HepG2 (cell line): ENCODE results near the gene IL21R. TPM values are rescaled to one million over a fixed set of nuclear protein-coding genes. Genes with fewer than 3 reads are reported as not detected.
A peak's percentile ranks its signal among the peaks of the same experiment; 100 is the strongest.

Experiments used
- ATAC-seq: fragments of 200-7000 bp; cut with Tn5 transposase; 3 replicates; pipeline ENCODE4 v1.9.1; 2020; ENCODE audit warnings: mild to moderate bottlenecking, moderate library complexity
- BruUV-seq: library from RNA; stranded (reverse); fragments of 400-500 nt; replicated peaks from 2 replicates; lab custom pipeline; 2021; lab: Mats Ljungman, UMichigan
- CTCF ChIA-PET: fragments of 300-600 bp; formaldehyde crosslinking; extraction: SDS; loops from one replicate; lab custom pipeline; 2021; ENCODE audit warnings: low total read pairs, inconsistent platforms, low intra/inter-chr PET ratio; lab: Yijun Ruan, JAX
- POLR2A ChIA-PET: fragments of 350-600 bp; sonication (Branson Sonifier 250); formaldehyde crosslinking; loops from one replicate; lab custom pipeline; 2020; ENCODE audit warnings: antibody characterized with exemption, inconsistent platforms; lab: Yijun Ruan, JAX
- DNase-seq: peaks from one replicate; pipeline ENCODE4 v3.0.0-alpha.2; 2015; ENCODE audit warnings: low spot score
- FAIRE-seq: peaks from 3 replicates; lab custom pipeline; 2011; peaks lifted over from hg19 to GRCh38; lab: Jason Lieb, UNC
- H2AFZ ChIP-seq: one replicate; pipeline ENCODE4 v1.6.1; 2011; ENCODE audit warnings: low read length, inconsistent platforms
- H3K27ac ChIP-seq: fragments of 300-600 bp; 3 replicates; pipeline ENCODE4 v1.8.0; 2011; ENCODE audit warnings: mixed run types, mild to moderate bottlenecking, mixed read lengths, low read length, inconsistent platforms; ENCODE audit not compliant: insufficient read depth; ENCODE audit errors: extremely low read length
- H3K27me3 ChIP-seq, 2 experiments: fragments of 200-600 bp in 1 of 2; 2 replicates in 1 of 2; 3 replicates in 1 of 2; pipeline versions ENCODE4 v1.6.0 to v1.8.0; 2011; ENCODE audit warnings: low read length in 2 of 2, mild to moderate bottlenecking in 2 of 2, moderate library complexity in 2 of 2, inconsistent platforms in 1 of 2; ENCODE audit not compliant: insufficient read depth in 2 of 2, control insufficient read depth in 1 of 2
- H3K36me3 ChIP-seq, 2 experiments: fragments of 200-600 bp in 1 of 2; replicated peaks in 1 of 2; 2 replicates in 1 of 2; 3 replicates in 1 of 2; pipeline versions ENCODE4 v1.5.1 to v1.8.0; 2011; ENCODE audit warnings: low read length in 2 of 2, inconsistent platforms in 1 of 2; ENCODE audit not compliant: insufficient read depth in 2 of 2, control insufficient read depth in 1 of 2
- H3K4me1 ChIP-seq: 2 replicates; pipeline ENCODE4 v1.5.1; 2012; ENCODE audit warnings: low read length, inconsistent platforms; ENCODE audit not compliant: insufficient read depth
- H3K4me2 ChIP-seq: 2 replicates; pipeline ENCODE4 v1.6.0; 2011; ENCODE audit warnings: low read depth, low read length, inconsistent platforms
- H3K4me3 ChIP-seq, 3 experiments: fragments of 200-600 bp in 1 of 3; sonication (generic), shearing (Covaris generic) in 1 of 3; replicated peaks in 1 of 3; 2 replicates each; pipeline ENCODE4 v1.5.1; 2011 to 2016; ENCODE audit warnings: low read length in 3 of 3, inconsistent platforms in 2 of 3, low read depth in 2 of 3, mild to moderate bottlenecking in 2 of 3, control low read depth in 1 of 3, mixed read lengths in 1 of 3; ENCODE audit not compliant: insufficient read depth in 1 of 3
- H3K79me2 ChIP-seq: one replicate; pipeline ENCODE4 v1.6.1; 2011; ENCODE audit warnings: low read length, inconsistent platforms; ENCODE audit not compliant: insufficient read depth
- H3K9ac ChIP-seq: 2 replicates; pipeline ENCODE4 v1.6.0; 2011; ENCODE audit warnings: mild to moderate bottlenecking, low read depth, low read length, inconsistent platforms; ENCODE audit not compliant: insufficient read depth
- H3K9me3 ChIP-seq: 2 replicates; pipeline ENCODE4 v1.5.1; 2012; ENCODE audit warnings: mild to moderate bottlenecking, low read length
- H4K20me1 ChIP-seq: 2 replicates; pipeline ENCODE4 v1.6.0; 2011; ENCODE audit warnings: inconsistent platforms, mild to moderate bottlenecking, low read length, moderate library complexity; ENCODE audit not compliant: insufficient read depth
- FOSL2 ChIP-seq: sonication (generic); formaldehyde crosslinking; IDR thresholded peaks from 2 replicates; pipeline ENCODE4 v1.4.0; 2020; ENCODE audit warnings: missing genetic modification reagents
- HOXA7 ChIP-seq: sonication (generic); formaldehyde crosslinking; IDR thresholded peaks from 2 replicates; pipeline ENCODE4 v1.8.1; 2022; ENCODE audit warnings: mild to moderate bottlenecking, missing genetic modification reagents, moderate library complexity
- IRF2 ChIP-seq: IDR thresholded peaks from 2 replicates; pipeline ENCODE4 v1.6.1; 2018; ENCODE audit warnings: missing genetic modification reagents, missing compliant biosample characterization
- KAT2B ChIP-seq: fragments of 150-350 bp; IDR thresholded peaks from 2 replicates; pipeline ENCODE4 v1.6.1; 2014; ENCODE audit warnings: low read depth, low read length, borderline replicate concordance
- RBM22 ChIP-seq: fragments of 200-400 bp; formaldehyde crosslinking; optimal IDR thresholded peaks from 2 replicates; pipeline ENCODE3; 2017; ENCODE audit warnings: mild to moderate bottlenecking, low read length, moderate library complexity
- ZKSCAN5 ChIP-seq: sonication (generic); formaldehyde crosslinking; IDR thresholded peaks from 2 replicates; pipeline ENCODE4 v1.5.1; 2020; ENCODE audit warnings: mild to moderate bottlenecking, missing genetic modification reagents
- ZNF121 ChIP-seq: sonication (generic); formaldehyde crosslinking; IDR thresholded peaks from 2 replicates; pipeline ENCODE4 v1.5.0; 2020; ENCODE audit warnings: mild to moderate bottlenecking, missing genetic modification reagents
- ZNF770 ChIP-seq: sonication (generic); formaldehyde crosslinking; IDR thresholded peaks from 2 replicates; pipeline ENCODE4 v1.5.0; 2020; ENCODE audit warnings: mild to moderate bottlenecking, missing genetic modification reagents
- WGBS: methylation state at CpG from one replicate; pipeline ENCODE4 v1.1.6; 2017; ENCODE audit warnings: low lambda C conversion rate; 5-methylcytosine and 5-hydroxymethylcytosine counted together
- in situ Hi-C: cut with HindIII; loops from 2 replicates; pipeline ENCODE4 v1.10.0; 2017; ENCODE audit warnings: low pct_unique_long_range_greater_than_20kb; ENCODE audit not compliant: extremely low pct_ligation_motif_present
- intact Hi-C: fragments of 100-400 bp; cut with micrococcal nuclease; formaldehyde crosslinking; loops from one replicate; pipeline ENCODE4 v1.10.0; 2022; ENCODE audit not compliant: unreplicated experiment
- polyA plus RNA-seq, 8 experiments: library from polyadenylated mRNA; depleted of rRNA in 3 of 8; stranded (reverse) in 7 of 8; unstranded in 1 of 8; fragments of >200 nt; fragmentation: Illumina TruSeq in 4 of 8; extraction: Trizol in 4 of 8; gene quantifications; 2 replicates each; pipeline versions ENCODE4 v1.2.1 to v1.2.3, GENCODE V29; 2011 to 2016; ENCODE audit warnings: low read depth in 4 of 8, missing spikeins in 1 of 8, mixed read lengths in 1 of 8; ENCODE audit not compliant: insufficient read depth in 1 of 8
- total RNA-seq, 5 experiments: library from RNA; depleted of rRNA; stranded (reverse); fragments of >200 nt; fragmentation: Illumina TruSeq; extraction: Trizol; gene quantifications; 2 replicates each; pipeline ENCODE4 v1.2.3, GENCODE V29; 2016; ENCODE audit warnings: low read depth in 1 of 5

The IL21R gene
- total and polyA plus RNA-seq, 2 of the 13 experiments (the other 11 are each of a cell fraction or from before 2014, with no cell fraction given) = 0.49 to 0.64 TPM

GRCh38 chr16:27429330-27429871 lies 27.4 kb downstream of the IL21R start:
- H3K36me3 ChIP-seq = no peaks in the 10 kb centered on the region
- no peaks in the 10 kb centered on the region for H3K9me3 ChIP-seq
- no peaks in the 10 kb centered on the region for H4K20me1 ChIP-seq
- no TSS peak for BruUV-seq
- H3K4me1 ChIP-seq = 0 out of 2 replicates have a peak, but pooled peaks cover 10% of the 10 kb centered on the region
- H3K4me3 ChIP-seq = no peak overlapping the region
- H3K79me2 ChIP-seq = no peaks in the 10 kb centered on the region
- 30% methylated on average over 11 of the region's 11 CpGs for WGBS
- DNase-seq (no peak), FAIRE-seq (no peak), ATAC-seq (no peak)
- peaks cover 0 to 13% of the 10 kb centered on the region in 2 experiments; a peak in 3 of 5 replicates for H3K27me3 ChIP-seq
- H3K4me2 ChIP-seq = no peak overlapping the region
- H3K9ac ChIP-seq = no peak overlapping the region
- H3K27ac ChIP-seq = no peak overlapping the region
- TF ChIP-seq HOXA7 (CRISPR knock-in tag) (no peak), ZNF121 (CRISPR knock-in tag) (peak; percentile 70; the same call in 1 of the 2 replicates), RBM22 (no peak), ZKSCAN5 (CRISPR knock-in tag) (no peak), IRF2 (no peak), ZNF770 (CRISPR knock-in tag) (peak; percentile 52; the same call in 1 of the 2 replicates), KAT2B (no peak), FOSL2 (0 out of 2 replicates have a peak, but pooled peaks have one; percentile 18)
- intact Hi-C loops = no loop called here
- in situ Hi-C loops = no loop called here
- POLR2A ChIA-PET = no interaction called here
- CTCF ChIA-PET = no interaction called here
- no peak overlapping the region for H2AFZ ChIP-seq
